ENCODE results near the gene KNSTRN.

KNSTRN gene

DNA sequence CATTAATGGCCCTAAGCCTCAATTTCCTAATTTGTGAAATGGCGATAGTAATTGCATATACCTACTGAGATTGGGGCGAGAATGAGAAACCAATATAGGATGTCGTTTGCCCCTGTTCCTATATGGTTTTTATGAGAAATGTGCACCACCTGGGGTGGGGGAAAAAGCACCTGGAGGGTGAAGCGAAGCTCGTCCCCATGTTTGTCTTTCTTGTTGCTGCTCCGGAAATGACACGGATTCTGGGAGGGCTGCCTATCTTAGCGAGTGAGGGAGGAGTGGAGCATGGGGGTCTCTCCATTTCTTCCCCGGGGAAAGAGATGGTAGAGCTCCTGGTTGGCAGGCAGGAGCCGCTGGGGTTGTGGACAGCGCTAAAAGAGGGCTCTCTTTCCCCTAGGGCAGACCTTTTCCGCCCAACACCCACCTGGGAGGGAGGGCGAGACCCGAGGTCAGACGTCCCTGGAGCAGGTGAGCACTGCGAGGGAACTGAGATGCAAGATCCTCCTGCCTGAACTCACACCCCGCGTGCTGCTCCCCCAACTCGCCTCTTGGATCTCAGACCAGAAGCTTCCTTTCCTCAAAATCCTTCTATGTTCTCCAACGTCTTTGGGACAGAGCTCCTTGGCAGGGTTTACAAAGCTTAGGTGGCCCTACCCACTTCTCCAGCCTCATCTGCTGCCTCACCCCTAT, 52.6 kb downstream of the KNSTRN start:
- no peak for DNase-seq (ENCODE audit: low read depth)

GRCh38 chr15:40435710-40436089, 53.2 kb downstream of the KNSTRN start:
- DNase-seq (ENCODE audit: low read depth), result no peak

GRCh38 chr15:40436116-40436891, 53.8 kb downstream of the KNSTRN start:
- DNase-seq (ENCODE audit: low read depth), result no peak

DNA sequence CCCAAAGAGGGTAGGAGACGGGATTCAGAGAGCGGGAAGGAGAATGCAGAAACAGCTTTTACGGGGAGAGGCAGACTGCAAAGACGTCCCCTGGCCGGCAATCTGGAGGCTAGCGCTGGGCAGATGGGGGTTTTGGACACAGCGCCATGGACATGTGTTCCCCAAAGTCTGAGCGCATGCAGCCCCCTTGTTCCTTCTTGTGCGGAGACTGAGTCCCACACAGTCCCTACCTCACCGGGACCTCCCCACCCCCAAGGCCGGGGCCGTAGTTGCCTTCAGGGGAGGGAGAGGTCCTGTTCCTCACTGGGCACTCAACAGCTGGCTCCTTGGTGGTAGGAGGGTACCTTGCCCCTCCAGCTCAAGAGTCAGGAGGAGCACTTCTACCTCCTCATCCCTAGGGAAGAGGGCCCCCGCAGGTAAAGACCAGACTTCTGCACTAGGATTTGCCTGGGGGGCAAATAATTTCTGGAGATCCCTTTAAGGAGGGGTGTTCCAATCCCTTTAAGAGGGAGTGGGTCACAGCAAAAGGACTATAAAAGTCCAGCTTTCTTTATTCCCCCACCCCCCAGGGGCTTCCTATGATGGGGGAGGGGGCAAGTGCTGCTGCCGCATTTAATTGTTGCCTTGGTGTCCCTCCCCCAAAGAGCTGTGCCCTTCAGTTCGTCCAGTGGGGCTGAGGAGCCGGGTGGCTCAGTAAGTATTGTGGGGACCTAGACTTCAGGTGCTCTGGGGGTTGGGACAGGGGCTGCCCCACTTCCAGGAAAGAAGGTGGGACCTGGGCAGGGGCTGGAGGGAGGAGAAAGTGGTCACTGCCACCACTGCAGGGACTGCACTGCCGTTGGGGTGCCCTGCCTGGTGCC, 54.6 kb downstream of the KNSTRN start:
- DNase-seq (ENCODE audit: low read depth), result no peak

DNA sequence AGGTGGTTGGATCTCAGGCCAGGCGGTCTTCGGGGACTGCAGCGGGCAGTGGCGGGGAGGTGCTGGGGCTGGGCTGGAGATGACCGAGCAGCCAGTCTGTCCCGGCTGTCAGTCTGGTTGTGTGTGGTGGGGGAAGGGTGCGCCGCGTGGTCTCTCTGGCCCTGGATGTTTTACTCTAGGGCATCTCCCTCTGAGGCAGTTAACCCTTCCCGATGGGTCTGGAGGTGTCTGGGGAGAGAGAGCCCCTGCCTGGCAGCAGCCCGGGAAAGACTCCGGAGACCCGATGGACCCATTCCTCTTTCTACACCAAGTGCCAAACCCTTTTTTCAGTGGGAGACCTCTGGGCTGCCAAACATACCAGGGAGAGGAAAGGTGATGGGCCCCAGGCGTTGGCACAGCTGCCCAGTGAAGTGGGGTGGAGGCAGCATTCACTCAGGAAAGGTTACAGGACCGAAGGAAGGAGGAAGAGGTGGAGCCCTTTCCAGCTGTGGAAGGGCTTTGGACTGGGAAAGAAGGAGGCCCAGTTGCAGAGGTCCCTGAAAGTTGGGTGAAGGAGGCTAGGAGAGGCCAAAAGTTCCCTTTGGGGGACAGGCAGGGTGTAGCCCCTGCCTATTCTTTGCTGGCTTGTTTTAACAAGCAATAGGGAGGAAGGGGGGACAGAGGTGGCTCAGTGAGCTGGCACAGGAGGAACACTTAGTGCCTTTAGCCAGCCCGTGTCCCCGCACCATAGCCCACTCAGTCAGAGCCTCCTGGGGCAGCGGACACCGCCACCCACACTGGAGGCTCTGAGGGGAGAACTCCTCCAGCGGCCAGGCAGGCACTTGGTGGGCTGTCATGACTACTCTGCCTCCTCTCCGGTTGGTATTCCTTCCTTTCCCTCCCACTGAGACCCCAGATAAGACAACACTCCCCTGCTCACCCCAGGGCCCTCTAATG, 55.5 kb downstream of the KNSTRN start:
- DNase-seq (ENCODE audit: low read depth), result no peak

- DNase-seq (ENCODE audit: low read depth), result no peak
These were observed 56.2 kb downstream of the KNSTRN start for GRCh38 chr15:40438712-40439111.

DNA sequence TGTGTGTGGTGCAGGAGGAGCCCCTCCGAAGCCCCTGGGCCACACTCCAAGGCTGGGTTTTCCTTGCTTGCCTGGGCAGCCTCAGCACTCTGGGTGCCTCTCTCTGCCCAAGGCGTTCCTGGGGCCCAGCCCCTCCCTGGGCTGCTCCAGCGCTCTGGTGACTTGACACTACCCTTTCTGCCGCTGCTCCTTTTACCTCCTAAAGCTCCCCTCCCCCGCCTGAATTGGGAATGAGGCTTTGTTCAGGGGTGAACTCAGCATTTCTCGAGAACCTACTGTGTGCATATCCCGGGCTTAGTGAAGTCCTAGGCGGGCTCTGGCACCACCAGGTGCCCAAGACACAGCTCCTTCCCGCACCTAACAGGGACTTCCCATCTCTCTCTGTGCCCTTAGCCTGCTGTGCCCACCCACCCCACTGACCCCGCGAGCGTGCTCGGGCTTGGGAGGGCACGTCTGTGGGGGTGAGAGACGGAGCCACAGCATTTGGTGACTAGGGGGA, 57.0 kb downstream of the KNSTRN start:
- no peak for DNase-seq (ENCODE audit: low read depth)

GRCh38 chr15:40439960-40440742, 57.6 kb downstream of the KNSTRN start:
- no peak for DNase-seq (ENCODE audit: low read depth)

- peak; percentile 90 for DNase-seq (ENCODE audit: low read depth)
These were observed 58.4 kb downstream of the KNSTRN start, which contains the start of gene BAHD1 for GRCh38 chr15:40440743-40441564. TSS of gene BAHD1 (plus strand) at chr15:40440953. CDS start at chr15:40458465, 17,512 bp downstream.

GRCh38 chr15:40441565-40442531, 59.3 kb downstream of the KNSTRN start:
- no peak for DNase-seq (ENCODE audit: low read depth)

DNA sequence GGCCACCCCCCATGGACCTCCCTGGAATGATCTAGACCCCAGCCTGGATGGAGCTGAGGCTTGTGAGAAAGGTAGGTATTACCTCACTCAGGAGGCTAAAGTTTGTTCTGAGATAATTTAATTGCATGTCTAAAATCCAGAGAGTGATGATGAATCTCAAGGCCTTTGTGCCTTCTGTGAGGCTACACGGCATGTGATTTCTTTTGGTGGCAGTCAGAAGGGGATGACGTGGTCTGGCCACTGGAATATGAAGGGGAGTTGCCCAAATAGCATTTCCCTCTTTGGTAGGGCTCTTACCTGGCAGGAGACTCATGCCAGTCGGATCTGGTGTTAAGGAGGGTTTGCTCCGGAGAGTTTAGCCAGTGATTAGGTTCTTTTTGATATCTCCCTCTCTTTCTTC, 60.7 kb downstream of the KNSTRN start:
- no peak for DNase-seq (ENCODE audit: low read depth)

DNA sequence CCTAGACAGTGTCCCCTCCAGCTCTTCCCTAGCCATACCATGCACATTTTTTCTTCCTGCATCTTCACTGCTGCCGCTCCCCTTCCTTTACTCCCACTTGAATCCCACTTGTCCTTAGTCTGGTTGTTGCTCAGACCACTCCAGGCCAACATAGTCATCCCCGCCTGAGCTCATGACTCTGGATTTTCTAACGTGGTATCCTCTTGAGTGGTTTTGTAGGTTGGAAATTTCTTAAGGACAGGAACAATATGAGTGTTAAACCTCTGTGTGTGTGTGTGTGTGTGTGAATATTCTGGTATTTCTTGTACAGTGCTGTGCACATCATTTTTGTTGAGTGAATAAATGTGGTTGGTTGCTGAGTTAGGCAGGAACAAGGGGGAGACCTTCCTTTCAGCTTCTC, 61.3 kb downstream of the KNSTRN start:
- no peak for DNase-seq (ENCODE audit: low read depth)

Measured in stromal cell of bone marrow (primary cell).